Stimulated activated CD4-positive, alpha-beta T cell treated with anti-CD3 and anti-CD28 coated beads, TNF-alpha, amount 100 ng/mL, for 48 hours (primary cell): Measurements from ENCODE around the gene SCNN1B.
"Not testable (repeated sequence)": the region's sequence is repeated elsewhere in the genome, so short reads cannot be mapped to it uniquely, and the experiment has no call there.

Source experiments
- DNase-seq, 3 donors: peaks; one replicate each; pipeline ENCODE4 v3.0.0-alpha.2; 2020; ENCODE audit warnings: low read depth in 3 of 3

SCNN1B gene

DNA sequence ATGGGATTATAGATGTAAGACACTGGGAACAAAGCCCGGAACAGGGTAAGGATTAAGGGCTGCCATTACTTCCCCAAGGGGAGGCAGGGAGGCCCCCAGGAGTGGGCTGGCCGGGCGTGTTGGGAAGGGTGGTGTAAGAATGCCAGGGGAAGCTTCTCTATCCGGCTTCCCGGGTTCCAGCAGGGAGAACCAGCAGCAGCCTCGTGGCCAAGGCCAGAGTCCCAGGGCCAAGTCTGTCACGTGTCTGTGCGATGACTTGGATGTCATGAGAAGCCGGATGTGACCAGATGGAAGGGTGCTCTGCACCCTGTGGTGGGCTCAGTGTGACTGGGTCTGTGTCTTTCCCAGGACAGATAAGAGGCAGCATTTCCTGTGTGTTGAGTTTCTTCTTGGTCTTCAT, 52.1 kb downstream of the SCNN1B start:
- no peak for DNase-seq

DNA sequence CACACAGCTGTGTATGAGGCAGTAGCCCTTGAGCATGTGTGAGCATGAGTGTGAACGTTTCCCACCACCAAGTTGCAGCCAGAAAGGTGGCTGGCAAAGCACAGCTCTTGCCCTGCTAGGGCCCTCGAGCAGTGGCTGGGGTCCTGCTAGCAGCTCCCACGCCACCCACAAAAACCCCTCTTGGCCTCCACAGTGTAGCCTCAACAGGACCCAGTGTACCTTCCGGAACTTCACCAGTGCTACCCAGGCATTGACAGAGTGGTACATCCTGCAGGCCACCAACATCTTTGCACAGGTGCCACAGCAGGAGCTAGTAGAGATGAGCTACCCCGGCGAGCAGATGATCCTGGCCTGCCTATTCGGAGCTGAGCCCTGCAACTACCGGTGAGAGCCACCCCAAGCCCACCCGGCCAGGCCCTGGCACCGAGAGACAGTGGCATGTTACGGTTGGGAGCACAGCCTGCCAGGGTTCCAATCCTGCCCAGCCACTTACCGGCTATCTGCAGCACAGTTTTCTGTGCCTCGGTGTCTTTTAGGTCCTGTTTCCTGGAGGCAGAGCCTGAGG, 53.1 kb downstream of the SCNN1B start:
- DNase-seq = no peak

DNA sequence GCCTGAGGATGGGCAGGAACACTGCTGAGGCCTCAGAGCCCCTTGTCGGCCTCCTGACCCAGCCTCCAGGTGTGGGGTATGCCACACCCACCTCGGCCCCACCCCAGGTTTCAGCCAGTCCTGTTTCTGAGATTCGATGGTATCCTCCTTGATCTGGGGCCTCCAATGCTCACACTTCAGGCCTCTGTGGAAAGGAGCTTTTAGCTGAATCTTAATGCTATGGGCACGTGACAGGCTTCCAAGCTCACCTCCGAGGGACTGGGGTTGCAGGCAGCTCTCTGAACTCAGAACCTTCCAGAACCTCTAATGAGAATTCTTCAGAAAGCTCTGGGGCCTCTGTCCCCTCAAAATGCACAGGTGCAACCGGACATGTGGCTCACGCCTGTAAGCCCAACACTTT, 54.8 kb downstream of the SCNN1B start:
- no peak for DNase-seq

DNA sequence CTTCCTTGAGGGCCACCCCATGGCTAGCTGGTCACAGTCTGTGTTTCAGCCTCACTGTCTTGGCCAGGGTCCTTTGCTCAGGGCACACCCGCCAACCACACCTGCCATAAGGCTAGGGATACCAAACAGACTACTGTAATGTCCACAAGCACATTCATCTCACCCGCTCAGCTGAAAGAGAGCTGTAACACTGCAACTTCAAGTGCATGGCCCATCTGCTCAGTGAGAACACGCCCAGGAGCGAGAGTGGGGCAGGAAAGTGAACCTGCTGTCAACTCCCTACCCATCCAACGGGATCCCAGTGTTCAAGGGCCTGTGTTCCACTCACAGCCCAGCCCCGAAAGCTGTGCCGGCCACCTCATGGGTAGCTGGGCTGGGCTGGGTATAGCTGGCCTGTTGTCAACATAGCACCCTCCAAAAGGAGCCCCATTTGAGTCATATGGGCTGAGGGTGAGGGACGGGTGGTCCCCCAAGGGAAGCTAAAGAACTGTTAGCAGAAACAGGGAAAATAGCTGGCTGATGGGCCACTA, 55.7 kb downstream of the SCNN1B start:
- DNase-seq = no peak

DNA sequence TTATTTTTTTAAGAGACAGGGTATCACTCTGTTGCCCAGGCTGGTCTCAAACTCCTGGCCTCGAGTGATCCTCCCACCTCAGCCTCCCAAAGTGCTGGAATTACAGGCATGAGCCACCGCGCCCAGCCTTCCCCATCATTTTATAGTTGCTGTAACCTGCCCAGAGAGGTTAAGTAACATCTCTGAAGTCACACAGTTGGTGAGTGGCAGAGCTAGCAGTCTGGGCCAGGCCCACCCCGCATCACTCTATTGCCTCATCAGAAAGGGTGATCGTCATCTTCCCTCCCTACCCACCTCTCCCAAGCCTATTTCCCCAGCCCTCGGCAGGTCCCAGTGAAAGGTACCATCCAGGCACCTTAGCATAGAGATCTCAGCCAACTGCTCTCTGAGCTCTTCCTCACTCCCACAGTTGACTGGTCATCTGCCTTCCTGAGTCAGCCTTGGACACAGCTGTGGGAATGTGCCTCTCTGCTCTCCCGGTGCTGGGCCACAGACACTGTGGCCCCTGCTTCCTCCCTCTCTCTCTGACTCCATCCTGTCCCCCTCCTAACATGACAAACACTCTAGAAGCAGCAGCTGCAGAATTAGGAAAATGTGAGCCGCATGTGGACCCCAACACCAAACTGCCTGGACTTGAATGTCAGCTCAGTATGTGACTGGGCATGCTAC, 57.1 kb downstream of the SCNN1B start:
- DNase-seq = no peak

DNA sequence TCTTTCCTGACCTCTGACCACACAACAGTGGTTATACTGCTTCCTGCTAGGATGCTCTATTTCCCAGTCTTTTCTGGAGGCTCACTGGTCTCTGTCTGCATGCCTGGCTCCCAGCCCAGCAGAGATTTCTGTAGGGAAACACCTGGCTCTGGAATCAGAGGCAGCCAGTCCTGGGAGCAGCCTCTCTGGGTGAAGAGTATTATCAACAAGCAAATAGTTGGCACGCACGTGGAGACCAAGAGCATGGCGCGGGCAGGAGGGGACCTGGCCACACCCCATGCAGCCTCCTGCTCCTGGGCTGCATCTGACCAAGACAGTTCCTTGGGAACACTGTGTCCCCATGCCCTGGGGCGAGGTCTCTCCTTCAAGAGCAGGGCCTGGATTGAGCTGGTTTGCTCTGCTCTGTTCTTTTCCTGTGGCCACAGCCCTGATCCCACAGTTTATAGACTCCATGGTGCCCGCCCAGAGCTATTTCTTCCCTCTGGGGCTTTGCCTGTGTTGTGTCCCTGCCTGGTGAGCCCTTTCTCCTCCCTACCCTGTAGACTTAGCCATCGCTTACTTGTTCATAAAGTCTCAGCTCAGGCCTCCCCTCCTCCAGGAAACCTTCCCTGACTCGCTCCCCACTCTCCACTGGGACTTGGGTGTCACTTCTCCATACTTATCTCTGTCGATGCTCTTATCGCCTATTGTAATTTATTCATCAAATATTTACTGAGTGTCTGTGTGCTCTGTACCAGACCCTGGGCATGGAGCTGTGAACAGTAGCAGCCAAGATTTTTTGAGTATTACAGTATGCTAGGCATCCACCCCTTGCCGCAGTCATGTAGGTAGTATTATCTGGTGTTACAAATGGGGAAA, 60.6 kb downstream of the SCNN1B start:
- DNase-seq = no peak

DNA sequence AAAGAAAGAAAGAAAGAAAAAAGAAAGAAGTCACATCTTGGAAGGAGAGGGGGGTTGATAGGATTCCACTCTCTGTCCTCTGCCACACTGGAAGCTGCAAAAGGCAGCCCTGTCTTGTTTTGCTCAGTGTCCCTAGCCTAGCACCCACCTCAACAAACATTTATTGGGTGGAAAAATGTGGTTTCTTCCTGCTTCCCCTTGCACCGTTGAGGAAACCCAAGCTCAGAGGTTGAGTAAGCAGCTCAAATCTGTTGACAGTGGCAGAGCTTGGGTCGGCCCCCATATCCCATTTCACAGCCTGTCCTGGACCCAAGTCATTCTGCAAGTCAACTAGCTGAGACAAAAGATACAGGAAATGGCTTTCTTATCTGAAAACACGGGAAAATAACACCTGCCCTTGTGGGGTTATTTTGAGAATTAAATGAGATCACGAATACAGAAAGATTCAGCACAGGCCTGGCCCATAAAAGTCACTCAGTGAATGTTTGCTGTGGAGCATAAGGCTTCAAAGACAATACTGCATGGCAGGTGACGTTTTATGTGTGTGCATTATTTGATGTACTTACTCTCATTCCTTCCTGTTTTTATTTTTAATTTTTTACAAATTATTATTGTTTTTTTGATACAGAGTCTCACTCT, 63.6 kb downstream of the SCNN1B start:
- DNase-seq = no peak

DNA sequence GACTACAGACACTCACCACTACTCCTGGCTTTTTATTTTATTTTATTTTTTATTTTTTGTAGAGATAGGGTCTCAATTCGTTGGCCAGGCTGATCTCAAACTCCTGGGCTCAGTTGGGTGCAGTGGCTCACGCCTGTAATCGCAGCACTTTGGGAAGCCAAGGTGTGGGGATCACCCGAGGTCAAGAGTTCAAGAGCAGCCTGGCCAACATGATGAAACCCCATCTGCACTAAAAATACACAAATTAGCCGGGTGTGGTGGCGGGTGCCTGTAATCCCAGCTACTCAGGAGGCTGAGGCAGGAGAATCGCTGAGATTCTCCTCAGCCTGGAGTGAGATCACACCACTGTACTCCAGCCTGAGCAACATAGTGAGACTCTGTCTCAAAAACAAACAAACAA, 64.2 kb downstream of the SCNN1B start:
- DNase-seq = not testable (repeated sequence)

DNA sequence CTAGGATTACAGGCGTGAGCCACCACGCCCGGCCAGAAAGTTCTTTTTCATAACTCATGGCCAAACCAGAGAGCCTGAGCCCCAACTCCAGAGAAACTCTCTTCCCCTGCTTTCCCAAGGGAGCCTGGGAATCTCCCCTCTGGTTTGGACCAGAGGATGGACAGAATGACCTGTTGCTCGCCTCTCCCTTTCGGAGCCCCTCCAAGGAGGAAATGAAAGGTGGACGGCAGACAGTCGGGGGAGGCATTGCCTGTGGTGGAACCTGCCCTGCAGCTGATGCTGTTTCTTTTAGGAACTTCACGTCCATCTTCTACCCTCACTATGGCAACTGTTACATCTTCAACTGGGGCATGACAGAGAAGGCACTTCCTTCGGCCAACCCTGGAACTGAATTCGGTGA, 65.5 kb downstream of the SCNN1B start:
- no peak for DNase-seq

DNA sequence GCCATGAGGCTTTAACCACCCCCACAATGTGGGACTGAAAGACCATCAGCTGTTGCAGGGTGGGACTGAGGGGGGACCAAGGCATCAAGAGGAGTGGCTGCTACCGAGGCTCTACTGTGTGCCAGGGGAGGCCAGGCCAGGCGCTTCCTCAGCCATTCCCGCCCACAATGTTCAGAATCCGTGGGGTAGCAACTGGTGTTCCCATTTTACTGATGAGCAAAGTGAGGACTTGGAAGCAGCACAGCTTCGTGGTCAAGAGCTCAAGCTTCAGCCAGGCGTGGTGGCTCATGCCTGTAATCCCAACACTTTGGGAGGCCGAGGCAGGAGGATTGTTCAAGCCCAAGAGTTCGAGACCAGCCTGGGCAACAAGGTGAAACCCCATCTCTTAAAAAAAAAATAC, 65.9 kb downstream of the SCNN1B start:
- DNase-seq = no peak

DNA sequence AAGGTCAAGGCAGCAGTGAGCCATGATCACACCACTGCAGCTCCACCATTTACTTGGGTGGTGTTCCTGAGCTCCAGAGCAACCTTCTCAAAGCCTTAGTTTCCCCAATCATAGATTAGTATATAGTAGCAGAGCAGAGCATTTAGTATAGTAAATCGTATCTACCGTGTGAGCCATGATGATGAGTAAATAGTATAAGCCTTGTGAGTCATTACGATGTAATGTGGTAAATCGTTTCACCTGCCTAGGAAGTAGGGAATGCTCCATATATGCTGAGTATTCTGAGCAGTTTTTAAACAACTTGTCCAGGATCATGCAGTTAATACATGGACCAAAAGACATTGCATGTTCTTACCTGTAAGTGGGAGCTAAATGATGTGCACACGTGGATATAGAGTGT, 66.4 kb downstream of the SCNN1B start:
- no peak for DNase-seq

DNA sequence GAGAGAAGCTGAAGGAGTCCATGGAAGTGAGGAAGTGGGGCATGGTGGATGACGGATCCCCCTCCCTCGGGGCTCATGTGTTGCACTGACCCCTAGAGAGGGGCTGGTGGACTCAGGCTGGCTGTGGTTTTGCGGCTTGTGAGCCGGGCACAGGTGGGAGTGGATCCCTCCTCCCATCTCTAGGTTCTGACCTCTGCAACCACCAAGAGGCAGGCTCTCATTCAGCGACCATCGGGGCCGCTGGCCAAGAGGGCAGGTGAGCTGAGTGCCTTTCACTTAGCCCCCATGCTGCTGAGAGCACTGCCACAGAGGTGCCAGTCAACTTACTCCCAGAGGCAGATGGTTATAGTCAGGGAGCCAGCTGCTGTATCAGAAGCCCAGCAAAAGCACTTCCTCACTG, 67.3 kb downstream of the SCNN1B start:
- DNase-seq = no peak

DNA sequence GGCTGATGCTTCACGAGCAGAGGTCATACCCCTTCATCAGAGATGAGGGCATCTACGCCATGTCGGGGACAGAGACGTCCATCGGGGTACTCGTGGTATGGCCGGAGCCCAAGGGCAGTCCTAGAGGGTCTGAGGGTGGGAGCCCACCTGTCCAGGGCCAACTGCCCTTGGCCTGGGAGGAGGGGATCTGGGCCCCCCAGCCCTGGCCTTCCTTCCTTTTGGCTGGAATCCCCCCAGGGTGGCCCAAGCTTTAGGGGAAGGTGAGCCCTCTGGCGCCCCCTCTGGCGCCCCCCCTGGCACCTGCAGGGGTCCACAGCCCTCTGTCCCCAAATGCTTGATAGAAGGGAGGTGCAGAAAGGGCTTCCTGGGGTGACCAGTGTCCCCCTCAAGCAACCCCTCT, 69.3 kb downstream of the SCNN1B start:
- DNase-seq = no peak

DNA sequence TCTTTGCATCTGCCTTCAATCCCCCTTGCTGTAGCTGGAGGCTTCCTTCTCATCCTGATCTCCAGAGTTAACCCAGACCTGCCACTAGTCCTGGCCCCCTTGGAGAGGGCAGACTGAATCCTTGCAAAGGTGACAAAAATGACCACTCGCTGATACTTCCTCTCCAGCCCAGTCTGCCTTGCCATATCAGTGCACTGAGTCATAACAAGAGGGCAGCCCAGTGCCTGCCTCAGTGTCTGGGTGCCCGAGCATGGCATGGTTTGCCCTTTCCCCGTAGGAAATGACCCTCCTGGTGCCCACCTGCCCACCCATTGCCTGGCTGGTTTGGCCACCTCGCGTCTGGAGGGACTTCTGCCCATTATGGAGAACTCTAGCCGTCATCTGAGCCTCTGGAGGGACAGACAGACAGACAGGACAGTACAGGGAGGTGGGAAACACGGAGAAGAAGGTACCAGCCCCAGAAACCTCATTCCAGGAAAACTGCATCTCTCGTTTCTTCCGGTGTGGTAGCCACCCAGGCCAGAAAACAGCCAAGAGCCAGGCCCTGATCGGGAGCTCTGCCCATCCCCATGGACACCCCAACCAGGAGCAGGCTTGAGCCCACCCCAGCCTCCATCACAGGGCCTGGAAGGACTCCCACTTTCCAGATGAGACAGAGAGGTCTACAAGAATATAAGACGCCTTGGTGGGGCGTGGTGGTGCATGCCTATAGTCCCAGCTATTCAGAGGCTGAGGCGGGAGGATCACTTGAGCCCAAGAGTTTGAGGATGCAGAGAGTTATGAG, 71.5 kb downstream of the SCNN1B start:
- DNase-seq = no peak

DNA sequence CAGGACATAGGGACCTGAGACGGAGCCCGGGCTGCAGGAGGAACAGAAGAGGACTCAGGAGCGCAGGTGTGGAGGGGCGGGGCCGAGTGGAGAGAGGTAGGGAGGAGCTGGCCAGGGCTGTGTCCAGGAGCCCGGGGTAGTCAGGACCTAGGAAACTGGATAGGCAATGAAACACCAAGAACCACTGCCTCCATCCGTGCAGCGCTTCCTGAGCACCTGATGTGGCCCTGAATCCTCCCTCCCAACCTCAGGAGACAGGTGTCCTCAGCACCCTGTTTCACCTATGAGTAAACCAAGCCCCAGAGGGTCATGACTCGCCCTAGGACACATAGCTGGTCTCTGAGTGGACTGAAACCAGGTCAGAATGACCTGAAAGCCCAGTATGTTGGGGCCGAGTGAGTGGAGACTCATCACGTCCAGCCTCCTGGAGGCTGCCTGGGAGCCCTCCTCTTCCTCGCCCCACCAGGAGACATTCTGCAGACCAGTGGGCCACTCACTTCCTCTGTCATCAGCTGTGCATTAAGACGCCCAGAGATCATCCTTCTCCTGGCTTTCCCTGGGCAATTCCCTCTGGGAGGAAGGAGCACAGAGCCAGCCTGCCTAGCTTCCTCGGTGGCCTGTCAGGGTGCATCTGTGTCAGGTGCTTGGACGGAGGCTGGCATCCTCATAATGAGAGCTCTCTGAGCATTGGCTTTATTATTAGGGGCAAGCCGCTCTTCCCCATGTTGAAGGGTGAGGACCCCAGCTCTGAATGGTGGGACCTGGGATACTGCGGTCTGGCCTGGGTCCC, 72.8 kb downstream of the SCNN1B start:
- DNase-seq = no peak

DNA sequence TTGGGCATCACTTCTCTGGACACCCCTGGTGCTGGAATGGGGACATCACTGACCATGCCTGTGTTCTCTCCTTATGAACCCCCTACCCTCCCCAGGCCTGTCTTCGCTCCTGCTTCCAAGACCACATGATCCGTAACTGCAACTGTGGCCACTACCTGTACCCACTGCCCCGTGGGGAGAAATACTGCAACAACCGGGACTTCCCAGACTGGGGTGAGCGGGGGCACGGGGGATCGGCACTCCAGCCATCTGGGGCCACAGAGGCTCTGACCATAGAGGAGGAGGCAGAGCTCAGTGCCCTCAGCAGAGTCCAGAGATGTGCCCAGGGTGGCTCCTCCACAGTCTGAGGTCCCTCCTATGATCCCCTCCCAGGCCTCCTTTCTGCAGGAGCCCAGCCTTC, 73.5 kb downstream of the SCNN1B start:
- no peak for DNase-seq

DNA sequence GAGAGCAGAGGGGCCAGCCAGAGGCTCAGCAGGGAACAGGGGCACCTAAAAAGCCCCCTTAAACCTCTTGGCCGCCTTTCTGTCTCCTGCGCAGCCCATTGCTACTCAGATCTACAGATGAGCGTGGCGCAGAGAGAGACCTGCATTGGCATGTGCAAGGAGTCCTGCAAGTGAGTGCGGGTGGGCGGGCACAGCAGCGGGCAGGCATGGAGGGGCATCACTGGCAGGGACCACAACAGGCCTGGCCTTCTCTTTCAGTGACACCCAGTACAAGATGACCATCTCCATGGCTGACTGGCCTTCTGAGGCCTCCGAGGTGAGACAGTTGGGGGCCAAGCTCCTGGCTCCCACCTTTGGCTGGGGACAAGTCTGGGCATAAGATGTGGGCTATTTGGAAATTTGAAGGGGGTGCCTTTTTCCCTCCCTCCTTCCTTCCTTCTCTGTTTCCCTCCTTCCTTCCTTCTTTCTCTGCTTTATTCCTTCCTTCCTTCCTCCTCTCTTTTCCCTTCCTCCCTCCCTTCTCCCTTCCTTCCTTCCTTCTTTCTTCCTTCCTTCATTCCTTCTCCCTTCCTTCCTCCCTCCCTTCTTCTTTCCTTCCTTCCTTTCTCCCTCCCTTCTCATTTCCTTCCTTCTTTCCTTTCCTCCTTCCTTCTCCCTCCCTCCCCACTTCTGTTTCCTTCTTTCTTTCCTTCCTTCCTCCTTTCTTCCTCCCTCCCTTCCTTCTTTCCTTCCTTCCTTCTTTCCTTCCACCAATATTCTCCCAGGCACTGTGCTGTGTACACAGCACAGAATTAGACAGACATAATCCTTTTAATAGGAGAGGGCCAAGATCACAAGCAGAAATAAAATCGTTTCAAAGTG, 75.2 kb downstream of the SCNN1B start:
- no peak for DNase-seq

DNA sequence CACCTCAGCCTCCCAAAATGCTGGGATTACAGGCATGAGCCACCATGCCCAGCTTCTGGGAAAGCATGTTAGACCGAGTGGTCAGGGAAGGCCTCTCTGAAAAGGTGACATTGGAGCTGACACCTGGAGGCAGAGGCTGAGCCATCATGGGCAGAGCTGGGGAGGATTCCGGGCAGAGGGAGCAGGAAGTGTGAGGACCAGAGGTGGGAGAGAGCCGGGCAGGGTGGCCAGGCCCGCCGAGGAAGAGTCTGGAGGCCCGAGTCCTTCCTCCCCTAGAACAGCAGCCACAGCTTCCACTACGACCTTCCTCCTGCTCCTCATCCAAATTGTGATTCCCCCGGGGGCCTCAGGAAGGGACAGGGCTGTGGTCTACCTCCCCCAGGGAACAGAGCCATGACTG, 76.2 kb downstream of the SCNN1B start:
- no peak for DNase-seq

DNA sequence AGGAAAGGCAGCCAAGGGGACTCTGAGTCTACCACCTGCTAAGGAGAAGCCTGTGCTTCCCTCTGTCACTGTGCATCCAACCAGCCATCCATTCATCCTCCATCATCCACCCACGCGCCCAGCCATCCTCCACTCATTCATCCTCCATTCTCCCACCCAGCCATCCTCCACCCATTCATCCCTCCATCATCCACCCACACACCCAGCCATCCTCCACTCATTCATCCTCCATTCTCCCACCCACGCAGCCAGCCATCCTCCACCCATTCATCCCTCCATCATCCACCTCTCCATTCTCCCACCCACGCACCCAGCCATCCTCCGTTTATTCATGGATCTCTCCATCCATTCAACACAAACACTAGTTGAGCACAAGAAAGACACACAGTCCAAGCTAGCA, 76.8 kb downstream of the SCNN1B start:
- no peak for DNase-seq

DNA sequence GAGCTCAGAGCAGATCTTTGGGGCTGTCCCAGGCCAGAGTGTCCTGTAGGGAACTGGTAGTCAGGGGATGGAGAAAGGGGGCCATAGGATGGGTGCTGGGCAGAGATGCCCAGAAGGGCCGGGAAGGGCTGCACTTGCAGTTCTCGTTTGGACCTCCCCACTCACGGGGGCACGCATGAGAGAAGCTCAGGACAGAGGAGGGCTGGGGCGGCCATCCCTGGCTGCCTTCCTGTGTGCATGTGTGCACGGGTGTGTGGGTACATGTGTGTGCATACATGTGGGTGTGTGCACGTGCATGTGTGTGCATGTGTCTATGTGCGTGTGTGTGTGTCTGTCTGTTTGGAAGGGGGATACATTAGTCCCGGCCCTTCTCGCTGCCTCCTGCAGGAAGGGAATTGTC, 77.6 kb downstream of the SCNN1B start:
- no peak for DNase-seq
